Upper lobe of right lung (tissue), 1 donor: Measurements from ENCODE around the gene FRMD4A. TPM values are rescaled to one million over a fixed set of nuclear protein-coding genes. Genes with fewer than 3 reads are reported as not detected.

Source experiments
- ATAC-seq: fragments of 200-7000 bp; cut with Tn5 transposase; one replicate; pipeline ENCODE4 v1.9.1; 2020; ENCODE audit warnings: mild to moderate bottlenecking, moderate library complexity
- DNase-seq: peaks from one replicate; pipeline ENCODE4 v3.0.0-alpha.2; 2020
- H3K27ac ChIP-seq: fragments of 200-600 bp; one replicate; pipeline ENCODE4 v1.8.0; 2022
- H3K27me3 ChIP-seq: fragments of 200-600 bp; one replicate; pipeline ENCODE4 v1.8.0; 2022; ENCODE audit warnings: mild to moderate bottlenecking
- H3K36me3 ChIP-seq: fragments of 200-600 bp; one replicate; pipeline ENCODE4 v1.8.0; 2022
- H3K4me1 ChIP-seq: fragments of 200-600 bp; one replicate; pipeline ENCODE4 v1.8.0; 2022
- H3K4me3 ChIP-seq: fragments of 200-600 bp; one replicate; pipeline ENCODE4 v1.8.0; 2022; ENCODE audit warnings: mild to moderate bottlenecking
- H3K9me3 ChIP-seq: fragments of 200-600 bp; one replicate; pipeline ENCODE4 v1.8.0; 2022
- CTCF ChIP-seq: fragments of 200-600 bp; IDR thresholded peaks from one replicate; pipeline ENCODE4 v1.8.0; 2022; ENCODE audit warnings: antibody characterized with exemption
- intact Hi-C: fragments of 100-400 bp; cut with DNase I; formaldehyde crosslinking; loops from one replicate; pipeline ENCODE4 v1.11.0; 2022
- total RNA-seq: library from RNA; stranded (reverse); fragmentation: NEBNext Ultra II Directional; extraction: Animal tissue kit (Norgen Biotek cat#: 25700); gene quantifications from one replicate; pipeline ENCODE4 v1.2.1, GENCODE V29; 2021
- donor health status: DM: no; HTN: yes; CAD: no; lungs with severe emphysema.

FRMD4A gene
- total RNA-seq, 1 donor from 2014 or later, result 38.3 TPM

- Histone ChIP-seq H3K27me3 (no peaks in the 10 kb centered on the region), H3K4me1 (no peaks in the 10 kb centered on the region), H3K27ac (no peak overlapping the region), H3K36me3 (peaks cover 67% of the 10 kb centered on the region), H3K9me3 (no peaks in the 10 kb centered on the region), H3K4me3 (no peak overlapping the region)
- no peak for TF ChIP-seq CTCF
- DNase-seq (no peak), ATAC-seq (no peak)
- intact Hi-C loops, result no loop called here
These were observed 726.2 kb downstream of the FRMD4A start for GRCh38 chr10:13604357-13605040.

- intact Hi-C loops, result no loop called here
- DNase-seq, result no peak
- no peaks in the 10 kb centered on the region for H3K4me1 ChIP-seq
- no peaks in the 10 kb centered on the region for H3K27me3 ChIP-seq
- H3K36me3 ChIP-seq, result peaks cover 52% of the 10 kb centered on the region
- no peak overlapping the region for H3K4me3 ChIP-seq
- ATAC-seq, result no peak
- H3K27ac ChIP-seq, result no peak overlapping the region
- no peaks in the 10 kb centered on the region for H3K9me3 ChIP-seq
- TF ChIP-seq CTCF, result no peak
These were observed 732.8 kb downstream of the FRMD4A start for GRCh38 chr10:13597909-13598308.

- H3K4me1 ChIP-seq, result no peaks in the 10 kb centered on the region
- peaks cover 33% of the 10 kb centered on the region for H3K36me3 ChIP-seq
- no peak overlapping the region for H3K4me3 ChIP-seq
- H3K27ac ChIP-seq, result no peak overlapping the region
- intact Hi-C loops, result no loop called here
- TF ChIP-seq CTCF, result no peak
- no peaks in the 10 kb centered on the region for H3K9me3 ChIP-seq
- H3K27me3 ChIP-seq, result no peaks in the 10 kb centered on the region
- ATAC-seq (no peak), DNase-seq (no peak)
These were observed 736.1 kb downstream of the FRMD4A start for GRCh38 chr10:13594641-13595040.
